Colonic mucosa (tissue), 4 donors: ENCODE data around the gene CCDC77. TPM values are rescaled to one million over a fixed set of nuclear protein-coding genes. Genes with fewer than 3 reads are reported as not detected.

Experiments
- DNase-seq: peaks from one replicate; pipeline ENCODE4 v3.0.0-alpha.2; 2020
- H3K27ac ChIP-seq: fragments of 200-600 bp; one replicate; pipeline ENCODE4 v1.8.0; 2021
- H3K27me3 ChIP-seq: fragments of 200-600 bp; one replicate; pipeline ENCODE4 v1.8.0; 2021
- H3K36me3 ChIP-seq: fragments of 200-600 bp; one replicate; pipeline ENCODE4 v1.8.0; 2021
- H3K4me1 ChIP-seq: fragments of 200-600 bp; one replicate; pipeline ENCODE4 v1.8.0; 2021; ENCODE audit warnings: mild to moderate bottlenecking
- H3K4me3 ChIP-seq: fragments of 200-600 bp; one replicate; pipeline ENCODE4 v1.8.0; 2021
- H3K9ac ChIP-seq, 2 donors: one replicate each; pipeline ENCODE4 v1.7.0; 2013; ENCODE audit warnings: control low read depth in 2 of 2, low read depth in 2 of 2, low read length in 2 of 2
- H3K9me3 ChIP-seq: fragments of 200-600 bp; one replicate; pipeline ENCODE4 v1.8.0; 2021
- intact Hi-C: fragments of 100-400 bp; cut with DNase I; formaldehyde crosslinking; loops from one replicate; pipeline ENCODE4 v1.14.1; 2022
- total RNA-seq, 2 donors: library from RNA; stranded (reverse); fragmentation: NEBNext Ultra II Directional in 1 of 2; extraction: Animal tissue kit (Norgen Biotek cat#: 25700) in 1 of 2; gene quantifications; one replicate each; pipeline ENCODE4 v1.2.1, GENCODE V29; 2021
- TF ChIP-seq, protein P1 (sequence below): fragments of 200-600 bp; IDR thresholded peaks from one replicate; pipeline ENCODE4 v1.8.0; 2022; ENCODE audit warnings: antibody characterized with exemption, mild to moderate bottlenecking
- donor health status: healthy.
- donor health status: DM: no; HTN: no; CAD: no.
- donor health status: DM: no; HTN: no; CAD: no.

The CCDC77 gene
- total RNA-seq, 2 donors from 2014 or later, result 5.1 to 12.5 TPM

DNA sequence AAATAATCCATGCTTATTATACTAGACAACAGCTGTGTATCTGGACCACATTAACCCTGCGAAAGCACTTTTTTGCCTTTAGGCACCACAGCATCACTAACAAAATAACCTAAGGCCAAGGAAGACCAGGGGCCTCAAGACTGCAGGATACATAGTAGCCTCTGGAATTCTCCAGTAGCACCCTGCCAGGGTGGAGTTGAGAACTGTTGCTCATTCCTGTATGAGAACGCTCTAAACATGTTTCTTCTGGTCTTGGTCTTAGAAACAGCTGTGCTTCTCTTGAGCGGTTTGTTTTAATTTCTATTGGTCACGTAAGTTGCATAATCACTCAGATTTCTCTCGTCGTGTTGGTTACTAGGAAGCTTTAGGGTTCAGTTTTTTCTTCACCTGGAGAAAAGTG is 66.1 kb downstream of the CCDC77 start:
- TF ChIP-seq, protein P1, sequence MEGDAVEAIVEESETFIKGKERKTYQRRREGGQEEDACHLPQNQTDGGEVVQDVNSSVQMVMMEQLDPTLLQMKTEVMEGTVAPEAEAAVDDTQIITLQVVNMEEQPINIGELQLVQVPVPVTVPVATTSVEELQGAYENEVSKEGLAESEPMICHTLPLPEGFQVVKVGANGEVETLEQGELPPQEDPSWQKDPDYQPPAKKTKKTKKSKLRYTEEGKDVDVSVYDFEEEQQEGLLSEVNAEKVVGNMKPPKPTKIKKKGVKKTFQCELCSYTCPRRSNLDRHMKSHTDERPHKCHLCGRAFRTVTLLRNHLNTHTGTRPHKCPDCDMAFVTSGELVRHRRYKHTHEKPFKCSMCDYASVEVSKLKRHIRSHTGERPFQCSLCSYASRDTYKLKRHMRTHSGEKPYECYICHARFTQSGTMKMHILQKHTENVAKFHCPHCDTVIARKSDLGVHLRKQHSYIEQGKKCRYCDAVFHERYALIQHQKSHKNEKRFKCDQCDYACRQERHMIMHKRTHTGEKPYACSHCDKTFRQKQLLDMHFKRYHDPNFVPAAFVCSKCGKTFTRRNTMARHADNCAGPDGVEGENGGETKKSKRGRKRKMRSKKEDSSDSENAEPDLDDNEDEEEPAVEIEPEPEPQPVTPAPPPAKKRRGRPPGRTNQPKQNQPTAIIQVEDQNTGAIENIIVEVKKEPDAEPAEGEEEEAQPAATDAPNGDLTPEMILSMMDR, result no peak
- intact Hi-C loops, result no loop called here
- Histone ChIP-seq H3K4me1 (peaks cover 3% of the 10 kb centered on the region), H3K4me3 (no peak overlapping the region), H3K27ac (peak overlapping the region; percentile 51), H3K9me3 (no peaks in the 10 kb centered on the region), H3K36me3 (no peaks in the 10 kb centered on the region), H3K27me3 (no peaks in the 10 kb centered on the region), H3K9ac (no peak overlapping the region)
- DNase-seq, result no peak

DNA sequence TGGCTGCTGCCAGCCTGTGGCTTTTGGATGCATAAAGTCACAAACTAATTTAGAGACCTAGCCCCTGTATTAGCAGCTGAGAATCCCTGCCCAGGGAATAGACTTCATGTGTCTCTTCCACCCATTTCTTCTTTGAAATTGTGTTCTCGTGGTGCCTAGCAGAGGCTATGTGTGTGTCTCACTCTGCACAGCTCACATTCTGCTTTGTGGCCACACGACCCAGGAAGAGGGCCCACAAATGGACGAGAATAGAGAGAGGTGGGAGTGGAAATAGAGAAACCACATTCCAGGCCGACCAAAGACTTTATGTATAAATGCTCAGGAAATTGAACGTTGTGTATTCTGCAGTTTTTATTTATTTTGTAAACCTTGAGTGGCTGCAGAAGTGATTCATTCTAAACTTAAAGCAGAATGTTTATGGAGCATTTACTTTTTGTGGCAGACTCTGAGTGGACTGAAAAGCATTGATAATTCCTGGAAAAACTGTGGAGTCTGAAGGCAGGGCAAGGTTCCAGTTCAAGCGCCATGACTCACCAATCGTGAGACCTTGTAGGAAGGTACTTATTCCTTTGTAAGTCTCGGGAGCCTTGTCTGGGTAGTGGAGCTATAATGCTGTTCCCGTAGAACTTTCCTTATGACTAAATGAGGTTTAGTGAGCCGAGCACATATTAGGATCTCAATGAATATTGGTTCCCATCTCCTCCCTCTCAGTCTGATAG is 67.4 kb downstream of the CCDC77 start:
- no peaks in the 10 kb centered on the region for H3K27me3 ChIP-seq
- no peak overlapping the region for H3K9ac ChIP-seq
- no peak overlapping the region for H3K27ac ChIP-seq
- no peaks in the 10 kb centered on the region for H3K36me3 ChIP-seq
- peak; percentile 61 for DNase-seq
- peaks cover 3% of the 10 kb centered on the region for H3K4me1 ChIP-seq
- intact Hi-C loops, result no loop called here
- TF ChIP-seq, protein P1, result no peak
- H3K9me3 ChIP-seq, result no peaks in the 10 kb centered on the region
- H3K4me3 ChIP-seq, result no peak overlapping the region

DNA sequence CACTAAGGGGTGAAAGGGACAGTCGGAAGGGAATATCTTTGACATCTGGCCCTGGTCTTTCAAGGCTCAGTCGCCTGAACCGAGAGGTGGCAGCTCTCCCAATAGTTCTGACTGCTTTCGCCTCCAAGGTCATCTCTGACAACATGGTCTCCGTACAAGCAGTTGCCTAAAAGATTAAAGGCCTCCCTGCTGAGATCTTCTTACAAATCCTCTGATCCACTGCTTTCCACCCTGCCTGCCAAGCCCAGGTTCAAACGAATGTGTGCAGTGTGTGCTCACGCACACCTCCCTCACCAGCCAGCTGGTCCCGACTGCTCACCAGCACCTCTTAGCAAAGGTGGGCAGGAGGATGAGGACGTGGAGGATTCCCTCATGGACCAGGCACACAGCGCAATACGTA is 68.7 kb downstream of the CCDC77 start:
- no peak overlapping the region for H3K9ac ChIP-seq
- H3K9me3 ChIP-seq, result no peaks in the 10 kb centered on the region
- intact Hi-C loops, result no loop called here
- TF ChIP-seq, protein P1, result no peak
- H3K27me3 ChIP-seq, result no peaks in the 10 kb centered on the region
- no peak for DNase-seq
- H3K36me3 ChIP-seq, result no peaks in the 10 kb centered on the region
- no peak overlapping the region for H3K4me3 ChIP-seq
- peaks cover 3% of the 10 kb centered on the region for H3K4me1 ChIP-seq
- no peak overlapping the region for H3K27ac ChIP-seq

DNA sequence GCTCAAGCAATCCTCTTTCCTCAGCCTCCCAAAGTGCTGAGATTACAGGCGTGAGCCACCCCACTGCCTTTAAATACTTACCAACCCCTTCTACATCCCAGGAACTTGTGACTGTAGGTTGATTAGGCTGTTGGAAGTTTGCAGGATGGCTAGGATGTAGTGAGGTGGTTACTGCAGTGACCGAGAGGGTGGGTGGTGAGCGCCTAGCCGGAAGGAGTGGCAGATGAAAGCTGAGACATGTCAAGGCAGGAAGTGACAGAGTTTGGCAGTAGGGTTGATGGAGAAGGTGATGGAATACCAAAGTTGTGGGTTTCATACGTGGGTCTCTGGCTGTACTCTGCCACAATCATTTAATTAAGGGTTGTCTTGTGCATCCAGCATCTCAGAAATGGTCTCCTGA is 71.8 kb downstream of the CCDC77 start:
- no peak overlapping the region for H3K9ac ChIP-seq
- H3K4me3 ChIP-seq, result no peak overlapping the region
- H3K27ac ChIP-seq, result no peak overlapping the region
- intact Hi-C loops, result no loop called here
- H3K9me3 ChIP-seq, result no peaks in the 10 kb centered on the region
- no peak for DNase-seq
- H3K27me3 ChIP-seq, result no peaks in the 10 kb centered on the region
- peaks cover 2% of the 10 kb centered on the region for H3K4me1 ChIP-seq
- H3K36me3 ChIP-seq, result no peaks in the 10 kb centered on the region
- TF ChIP-seq, protein P1, result no peak

DNA sequence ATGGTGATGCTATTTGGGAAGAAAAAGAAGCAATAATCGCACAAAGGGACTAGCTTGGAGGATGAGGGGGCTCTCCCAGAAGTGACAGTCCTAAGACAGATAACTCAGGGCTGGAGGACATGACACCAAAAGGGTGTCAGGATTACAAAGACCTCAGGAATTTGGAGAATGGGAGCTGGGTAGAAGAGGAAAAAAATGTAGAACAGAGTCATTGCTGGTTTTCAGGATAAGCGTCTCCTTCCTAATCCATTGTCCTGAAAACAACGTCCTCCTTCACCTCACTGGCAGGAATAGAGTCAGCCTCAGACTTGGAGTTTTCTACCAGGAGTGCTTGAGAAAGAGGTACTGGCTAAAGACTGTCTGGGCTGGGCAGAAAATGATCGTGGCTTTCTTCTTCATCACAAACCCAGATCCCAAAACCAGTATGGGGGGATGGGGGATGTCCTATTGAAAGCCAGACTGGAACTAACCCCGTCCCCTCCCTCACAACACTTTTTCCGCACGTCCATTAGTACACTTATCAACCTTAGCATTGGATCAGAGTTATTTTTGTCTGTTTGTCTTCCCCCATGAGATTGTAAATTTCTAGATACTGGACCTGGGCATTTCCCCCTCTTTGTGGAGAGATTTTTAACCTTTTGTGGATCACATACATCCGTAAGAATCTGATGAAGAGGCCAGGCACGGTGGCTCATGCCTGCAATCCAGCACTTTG is 72.6 kb downstream of the CCDC77 start:
- Histone ChIP-seq H3K27ac (no peak overlapping the region), H3K27me3 (no peaks in the 10 kb centered on the region), H3K4me1 (no peaks in the 10 kb centered on the region), H3K9ac (no peak overlapping the region), H3K4me3 (no peak overlapping the region), H3K9me3 (no peaks in the 10 kb centered on the region), H3K36me3 (no peaks in the 10 kb centered on the region)
- no peak for DNase-seq
- intact Hi-C loops, result no loop called here
- TF ChIP-seq, protein P1, result no peak
